Right lung (tissue), 10 donors: ENCODE results near the gene ARHGAP4. TPM values are rescaled to one million over a fixed set of nuclear protein-coding genes. Genes with fewer than 3 reads are reported as not detected.

Experiments used
- DNase-seq, 2 donors: peaks; one replicate each; pipeline ENCODE4 v3.0.0-alpha.2; 2013
- long read RNA-seq, 8 donors: transcript quantifications; one replicate each; lab custom pipeline, GENCODE V29; 2026
- polyA plus RNA-seq, 5 donors: library from polyadenylated mRNA; unstranded; fragments of 120-200 nt; gene quantifications; one replicate each; pipeline versions ENCODE4 v1.2.1 to v1.2.3, GENCODE V29; 2013; ENCODE audit warnings: inconsistent platforms in 1 of 5, low replicate concordance in 1 of 5; ENCODE audit not compliant: insufficient read length in 5 of 5, insufficient read depth in 1 of 5

Gene ARHGAP4
- polyA plus RNA-seq: 10 to 100 TPM; 17.1 to 29.6 (median 25.4) TPM
- long read RNA-seq, donor 1, partial matches to known transcripts: 10 of 14 reads
- long read RNA-seq, donor 1, other reads (novel, unspliced or antisense): 0 of 14 reads
- long read RNA-seq, donor 2: 0 reads
- long read RNA-seq, donor 3, partial matches to known transcripts: 0 of 1 reads
- long read RNA-seq, donor 3, other reads (novel, unspliced or antisense): 0 of 1 reads
- long read RNA-seq, donor 4, partial matches to known transcripts: 0 of 3 reads
- long read RNA-seq, donor 4, other reads (novel, unspliced or antisense): 0 of 3 reads
- long read RNA-seq, donor 5, partial matches to known transcripts: 0 of 1 reads
- long read RNA-seq, donor 5, other reads (novel, unspliced or antisense): 0 of 1 reads
- long read RNA-seq, donor 6, partial matches to known transcripts: 0 of 2 reads
- long read RNA-seq, donor 6, other reads (novel, unspliced or antisense): 0 of 2 reads
- long read RNA-seq, donor 7: 0 reads
- long read RNA-seq, donor 8, partial matches to known transcripts: 9 of 9 reads
- long read RNA-seq, donor 8, other reads (novel, unspliced or antisense): 0 of 9 reads

- no peak for DNase-seq
Observed at GRCh38 chrX:153925739-153926551, at the start of gene ARHGAP4. Gene ARHGAP4 (minus strand): TSS chrX:153926264. CDS start chrX:153926202, 62 bp downstream.

- no peak for DNase-seq
Observed at GRCh38 chrX:153974726-153975286, 48.7 kb upstream of the ARHGAP4 start.

- no peak for DNase-seq
Observed at GRCh38 chrX:153974003-153974725, 48.1 kb upstream of the ARHGAP4 start.

DNA sequence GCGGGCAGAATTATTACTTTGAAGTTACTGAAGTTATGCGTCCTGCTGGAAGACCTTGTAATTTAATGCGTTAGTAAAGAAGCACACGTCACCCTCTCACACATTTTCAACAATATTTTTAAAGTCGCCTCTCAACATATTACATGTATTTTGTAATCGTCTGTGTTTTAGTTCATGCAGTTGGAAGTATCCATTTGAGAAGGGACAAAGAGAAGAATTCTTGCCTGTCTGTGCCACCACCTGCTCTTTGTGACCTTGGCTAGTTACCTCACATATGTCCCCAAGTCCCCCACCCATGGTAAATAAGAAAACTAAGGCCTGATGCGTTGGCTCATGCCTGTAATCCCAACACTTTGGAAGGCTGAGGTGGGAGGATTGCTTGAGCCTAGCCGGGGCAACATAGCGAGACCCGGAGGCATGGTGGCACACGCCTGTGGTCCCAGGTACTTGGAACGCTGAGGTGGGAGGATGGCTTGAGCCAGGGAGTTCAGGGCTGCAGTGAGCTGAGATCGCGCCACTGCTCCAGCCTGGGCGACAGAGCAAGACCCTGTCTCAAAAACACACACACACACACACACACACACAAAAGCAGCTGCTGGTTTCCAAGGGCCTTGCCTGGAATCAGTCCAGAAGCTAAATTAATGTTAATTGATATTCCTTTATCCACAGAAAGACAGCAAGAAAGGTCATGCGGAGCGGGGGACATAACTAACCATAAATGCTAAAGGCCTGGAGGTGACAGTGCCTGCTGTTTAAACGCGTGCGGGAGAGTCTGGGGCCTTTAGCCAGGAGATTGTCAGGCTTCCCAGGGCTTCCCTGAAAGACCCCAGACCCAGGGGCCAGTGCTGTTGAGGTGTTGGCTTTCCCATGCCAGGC is 47.3 kb upstream of the ARHGAP4 start:
- DNase-seq: no peak

GRCh38 chrX:153972368-153973126 is 46.5 kb upstream of the ARHGAP4 start, which contains the start of gene TMEM187:
Gene TMEM187 (plus strand): TSS chrX:153972754. CDS start chrX:153982063, 9,309 bp downstream.
- DNase-seq: peak; percentile 89

DNA sequence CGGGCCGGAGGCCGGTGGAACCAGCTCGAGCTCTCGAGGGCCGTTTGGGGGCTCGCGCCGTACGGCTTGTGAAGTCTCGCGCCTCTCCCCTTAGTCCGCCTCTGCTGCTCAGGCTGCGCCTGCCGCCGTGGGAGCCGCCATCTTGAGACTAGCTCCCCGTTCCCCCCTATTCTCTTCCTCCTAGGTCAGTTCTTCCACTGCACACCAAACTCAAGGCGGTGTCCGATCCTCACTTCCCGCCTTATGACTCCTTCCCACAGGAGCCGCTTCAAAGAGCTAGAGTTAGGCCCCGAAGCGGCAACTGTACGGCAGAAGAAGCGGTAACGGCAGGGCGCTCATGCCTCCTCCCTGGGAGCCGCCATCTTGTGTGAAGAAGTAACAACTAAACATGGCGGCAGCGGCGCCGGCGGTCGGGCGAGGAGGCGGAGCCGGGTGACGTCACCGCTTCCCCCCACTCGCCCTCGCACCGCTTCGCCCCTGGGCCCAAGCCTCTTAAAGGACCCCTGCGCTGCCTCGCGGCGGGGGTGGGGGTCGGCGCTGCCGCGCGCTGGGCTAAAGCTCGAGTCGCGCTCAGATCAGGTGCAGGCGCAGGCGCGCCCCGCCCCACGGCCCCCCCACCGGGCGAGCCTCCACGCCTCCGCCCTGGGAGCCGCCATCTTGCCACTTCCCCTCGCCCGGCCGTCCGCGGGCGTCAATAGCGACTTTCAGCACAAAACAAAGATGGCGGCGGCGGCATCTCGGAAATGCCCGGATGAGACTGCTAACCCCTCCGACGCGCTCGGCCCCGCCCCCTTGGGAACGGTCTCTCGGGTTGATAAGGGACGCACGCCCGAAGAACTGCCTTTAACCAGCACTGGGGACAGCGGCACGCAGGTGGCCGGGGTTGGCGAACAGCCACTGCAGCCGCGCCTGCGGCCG is 45.6 kb upstream of the ARHGAP4 start, which contains the start of gene HCFC1:
Gene HCFC1, minus strand, starts transcription at position 369 of the 918 bp plus-strand sequence. CDS start 978 bp downstream, outside the sequence.
- peak; percentile 95 for DNase-seq

DNA sequence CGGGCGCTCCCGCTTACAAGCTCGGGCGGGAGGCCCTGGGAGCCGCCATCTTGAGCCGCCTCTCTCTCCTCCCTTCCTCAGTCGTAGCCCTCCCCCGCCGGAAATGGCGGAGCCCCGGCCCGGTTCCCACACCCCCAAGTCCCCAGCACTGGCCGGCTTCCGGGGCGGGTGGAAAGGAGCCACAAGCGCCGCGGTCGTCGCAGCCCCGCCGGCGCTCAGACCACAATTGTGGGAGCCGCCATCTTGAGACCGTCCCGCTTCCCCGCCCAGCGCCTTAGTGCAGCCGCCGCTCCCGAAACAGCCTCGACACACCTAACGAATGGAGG is 45.0 kb upstream of the ARHGAP4 start:
- peak; percentile 90 to 91 for DNase-seq

GRCh38 chrX:153970357-153971123 is 44.5 kb upstream of the ARHGAP4 start:
- DNase-seq: peak; percentile 61 to 65

GRCh38 chrX:153969904-153970356 is 43.9 kb upstream of the ARHGAP4 start:
- peak; percentile 52 to 64 for DNase-seq

GRCh38 chrX:153969125-153969903 is 43.2 kb upstream of the ARHGAP4 start:
- DNase-seq: no peak

- no peak for DNase-seq
Observed at GRCh38 chrX:153968754-153969124, 42.7 kb upstream of the ARHGAP4 start.

DNA sequence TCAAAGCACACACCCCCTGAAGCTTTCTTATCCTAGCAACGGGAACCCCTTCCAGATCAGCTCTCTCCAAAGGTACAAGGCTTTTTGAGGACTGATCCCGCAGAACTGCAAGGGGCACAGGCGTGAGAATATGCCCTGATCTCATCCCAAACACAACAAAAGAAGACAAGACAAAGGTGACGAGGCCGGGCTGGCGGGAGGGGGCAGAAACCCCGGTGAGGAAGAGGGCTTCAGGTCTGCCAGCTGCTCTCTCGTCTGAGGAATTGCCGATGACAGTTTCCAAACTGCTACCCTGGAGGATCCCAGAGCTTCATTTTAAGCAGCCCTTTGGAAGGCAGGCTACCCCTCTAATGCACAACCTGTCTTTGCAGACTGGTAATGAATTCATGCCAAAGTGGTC is 42.2 kb upstream of the ARHGAP4 start:
- no peak for DNase-seq

GRCh38 chrX:153967536-153968224 is 41.6 kb upstream of the ARHGAP4 start:
- DNase-seq: no peak

GRCh38 chrX:153966841-153967535 is 40.9 kb upstream of the ARHGAP4 start:
- DNase-seq: no peak

- DNase-seq: no peak
Observed at GRCh38 chrX:153966283-153966688, 40.2 kb upstream of the ARHGAP4 start.
